ENCODE measurements around the gene IL13. TPM values are rescaled to one million over a fixed set of nuclear protein-coding genes. Genes with fewer than 3 reads are reported as not detected.
"Not testable (repeated sequence)": the region's sequence is repeated elsewhere in the genome, so short reads cannot be mapped to it uniquely, and the experiment has no call there.

Gene IL13
- total RNA-seq, 2 donors from 2014 or later, result not detected

- intact Hi-C loops (cut with DNase I), result loop anchor here (10.0 kb wide), 1 partner anchor 53 kb away; no protein-coding TSS in a partner anchor
- Histone ChIP-seq H3K9me3 (no peaks in the 10 kb centered on the region), H3K36me3 (no peaks in the 10 kb centered on the region), H3K27me3 (no peaks in the 10 kb centered on the region), H3K9ac (ENCODE audit: low read depth in 2 of 2, low read length in 2 of 2) (no peak overlapping the region), H3K4me1 (no peaks in the 10 kb centered on the region), H3K4me3 (no peak overlapping the region), H3K27ac (no peak overlapping the region)
- TF ChIP-seq CTCF (IDR thresholded peaks at IDR 0.05), result no peak
- no peak for DNase-seq
Observed at GRCh38 chr5:132627470-132627869, 30.5 kb upstream of the IL13 start.

- H3K4me3 ChIP-seq, result no peak overlapping the region
- TF ChIP-seq CTCF (IDR thresholded peaks at IDR 0.05), result no peak
- H3K27ac ChIP-seq, result no peak overlapping the region
- no peaks in the 10 kb centered on the region for H3K27me3 ChIP-seq
- no peaks in the 10 kb centered on the region for H3K9me3 ChIP-seq
- H3K36me3 ChIP-seq, result no peaks in the 10 kb centered on the region
- intact Hi-C loops (cut with DNase I), result loop anchor here (10.0 kb wide), 1 partner anchor 54 kb away; no protein-coding TSS in a partner anchor
- no peaks in the 10 kb centered on the region for H3K4me1 ChIP-seq
- no peak for DNase-seq
- H3K9ac ChIP-seq (ENCODE audit: low read depth in 2 of 2, low read length in 2 of 2), result no peak overlapping the region
Observed at GRCh38 chr5:132628814-132629213, 29.2 kb upstream of the IL13 start.

GRCh38 chr5:132629230-132629944 lies 28.6 kb upstream of the IL13 start:
- Histone ChIP-seq H3K9me3 (no peaks in the 10 kb centered on the region), H3K4me1 (no peaks in the 10 kb centered on the region), H3K9ac (ENCODE audit: low read depth in 2 of 2, low read length in 2 of 2) (no peak overlapping the region), H3K27ac (no peak overlapping the region), H3K4me3 (no peak overlapping the region), H3K36me3 (no peaks in the 10 kb centered on the region), H3K27me3 (no peaks in the 10 kb centered on the region)
- TF ChIP-seq CTCF (IDR thresholded peaks at IDR 0.05), result no peak
- no peak for DNase-seq
- intact Hi-C loops (cut with DNase I), result loop anchor here (10.0 kb wide), 1 partner anchor 55 kb away; no protein-coding TSS in a partner anchor

GRCh38 chr5:132633587-132633986 lies 24.4 kb upstream of the IL13 start:
- H3K27ac ChIP-seq; H3K4me3 ChIP-seq; H3K9me3 ChIP-seq; H3K4me1 ChIP-seq; DNase-seq; H3K36me3 ChIP-seq; intact Hi-C loops (cut with DNase I); H3K27me3 ChIP-seq; H3K9ac ChIP-seq (ENCODE audit: low read depth in 2 of 2, low read length in 2 of 2): not testable (repeated sequence)

GRCh38 chr5:132635873-132636272 lies 22.1 kb upstream of the IL13 start:
- Histone ChIP-seq H3K27ac (no peak overlapping the region), H3K4me3 (no peak overlapping the region), H3K9me3 (no peaks in the 10 kb centered on the region), H3K36me3 (no peaks in the 10 kb centered on the region), H3K4me1 (no peaks in the 10 kb centered on the region), H3K27me3 (no peaks in the 10 kb centered on the region), H3K9ac (ENCODE audit: low read depth in 2 of 2, low read length in 2 of 2) (no peak overlapping the region)
- DNase-seq, result no peak
- intact Hi-C loops (cut with DNase I), result no loop called here
- TF ChIP-seq CTCF (IDR thresholded peaks at IDR 0.05), result no peak

- H3K9me3 ChIP-seq, result no peaks in the 10 kb centered on the region
- DNase-seq, result no peak
- no peak for TF ChIP-seq CTCF (IDR thresholded peaks at IDR 0.05)
- H3K4me1 ChIP-seq, result no peaks in the 10 kb centered on the region
- no peaks in the 10 kb centered on the region for H3K36me3 ChIP-seq
- H3K9ac ChIP-seq (ENCODE audit: low read depth in 2 of 2, low read length in 2 of 2), result no peak overlapping the region
- intact Hi-C loops (cut with DNase I), result no loop called here
- H3K27me3 ChIP-seq, result no peaks in the 10 kb centered on the region
- H3K4me3 ChIP-seq, result no peak overlapping the region
- H3K27ac ChIP-seq, result no peak overlapping the region
Observed at GRCh38 chr5:132637241-132637640, 20.7 kb upstream of the IL13 start.
